Measurements from ENCODE around the gene CCP110. TPM values are rescaled to one million over a fixed set of nuclear protein-coding genes. Genes with fewer than 3 reads are reported as not detected.

CCP110 gene
- total and polyA plus RNA-seq, 2 of the 13 experiments (the other 11 are each of a cell fraction or from before 2014, with no cell fraction given) = 10.0 to 11.1 TPM

GRCh38 chr16:19479302-19479721 is 44.4 kb upstream of the CCP110 start (continued):
- TF ChIP-seq RERE (CRISPR knock-in tag; IDR thresholded peaks at IDR 0.05; ENCODE audit: low read depth) (peak; percentile 40; the same call in 1 of the 2 replicates), ZNF644 (CRISPR knock-in tag; IDR thresholded peaks at IDR 0.05; ENCODE audit: low read depth) (peak; percentile 41; the same call in 1 of the 2 replicates), NR2F6 (IDR thresholded peaks at IDR 0.05) (peak; percentile 71; the same call in 1 of the 2 replicates), NR2F6 (CRISPR knock-in tag; IDR thresholded peaks at IDR 0.05) (peak; percentile 63), MAZ (IDR thresholded peaks at IDR 0.05; ENCODE audit: borderline replicate concordance, low read depth, low read length) (no peak), MAZ (CRISPR knock-in tag; IDR thresholded peaks at IDR 0.05; ENCODE audit: low read depth) (no peak), FOXA1 (IDR thresholded peaks at IDR 0.05) (no peak), FOXA1 (CRISPR knock-in tag; IDR thresholded peaks at IDR 0.05) (peak; percentile 67), SAP130 (CRISPR knock-in tag; IDR thresholded peaks at IDR 0.05; ENCODE audit: low read depth) (peak; percentile 16; the same call in 1 of the 2 replicates), ARID4A (CRISPR knock-in tag; IDR thresholded peaks at IDR 0.05; ENCODE audit: borderline replicate concordance) (peak; percentile 41; the same call in 1 of the 2 replicates), SP5 (CRISPR knock-in tag; IDR thresholded peaks at IDR 0.05; ENCODE audit: borderline replicate concordance, low read depth) (peak; percentile 29; the same call in 1 of the 2 replicates)
- TF ChIP-seq, protein P1, sequence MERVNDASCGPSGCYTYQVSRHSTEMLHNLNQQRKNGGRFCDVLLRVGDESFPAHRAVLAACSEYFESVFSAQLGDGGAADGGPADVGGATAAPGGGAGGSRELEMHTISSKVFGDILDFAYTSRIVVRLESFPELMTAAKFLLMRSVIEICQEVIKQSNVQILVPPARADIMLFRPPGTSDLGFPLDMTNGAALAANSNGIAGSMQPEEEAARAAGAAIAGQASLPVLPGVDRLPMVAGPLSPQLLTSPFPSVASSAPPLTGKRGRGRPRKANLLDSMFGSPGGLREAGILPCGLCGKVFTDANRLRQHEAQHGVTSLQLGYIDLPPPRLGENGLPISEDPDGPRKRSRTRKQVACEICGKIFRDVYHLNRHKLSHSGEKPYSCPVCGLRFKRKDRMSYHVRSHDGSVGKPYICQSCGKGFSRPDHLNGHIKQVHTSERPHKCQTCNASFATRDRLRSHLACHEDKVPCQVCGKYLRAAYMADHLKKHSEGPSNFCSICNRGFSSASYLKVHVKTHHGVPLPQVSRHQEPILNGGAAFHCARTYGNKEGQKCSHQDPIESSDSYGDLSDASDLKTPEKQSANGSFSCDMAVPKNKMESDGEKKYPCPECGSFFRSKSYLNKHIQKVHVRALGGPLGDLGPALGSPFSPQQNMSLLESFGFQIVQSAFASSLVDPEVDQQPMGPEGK (CRISPR knock-in tag; IDR thresholded peaks at IDR 0.05) = peak; percentile 81
- TF ChIP-seq, protein P2, sequence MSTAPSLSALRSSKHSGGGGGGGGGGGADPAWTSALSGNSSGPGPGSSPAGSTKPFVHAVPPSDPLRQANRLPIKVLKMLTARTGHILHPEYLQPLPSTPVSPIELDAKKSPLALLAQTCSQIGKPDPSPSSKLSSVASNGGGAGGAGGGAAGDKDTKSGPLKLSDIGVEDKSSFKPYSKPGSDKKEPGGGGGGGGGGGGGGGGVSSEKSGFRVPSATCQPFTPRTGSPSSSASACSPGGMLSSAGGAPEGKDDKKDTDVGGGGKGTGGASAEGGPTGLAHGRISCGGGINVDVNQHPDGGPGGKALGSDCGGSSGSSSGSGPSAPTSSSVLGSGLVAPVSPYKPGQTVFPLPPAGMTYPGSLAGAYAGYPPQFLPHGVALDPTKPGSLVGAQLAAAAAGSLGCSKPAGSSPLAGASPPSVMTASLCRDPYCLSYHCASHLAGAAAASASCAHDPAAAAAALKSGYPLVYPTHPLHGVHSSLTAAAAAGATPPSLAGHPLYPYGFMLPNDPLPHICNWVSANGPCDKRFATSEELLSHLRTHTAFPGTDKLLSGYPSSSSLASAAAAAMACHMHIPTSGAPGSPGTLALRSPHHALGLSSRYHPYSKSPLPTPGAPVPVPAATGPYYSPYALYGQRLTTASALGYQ (CRISPR knock-in tag; IDR thresholded peaks at IDR 0.05) = peak; percentile 33; the same call in 1 of the 2 replicates
- TF ChIP-seq, protein P3, sequence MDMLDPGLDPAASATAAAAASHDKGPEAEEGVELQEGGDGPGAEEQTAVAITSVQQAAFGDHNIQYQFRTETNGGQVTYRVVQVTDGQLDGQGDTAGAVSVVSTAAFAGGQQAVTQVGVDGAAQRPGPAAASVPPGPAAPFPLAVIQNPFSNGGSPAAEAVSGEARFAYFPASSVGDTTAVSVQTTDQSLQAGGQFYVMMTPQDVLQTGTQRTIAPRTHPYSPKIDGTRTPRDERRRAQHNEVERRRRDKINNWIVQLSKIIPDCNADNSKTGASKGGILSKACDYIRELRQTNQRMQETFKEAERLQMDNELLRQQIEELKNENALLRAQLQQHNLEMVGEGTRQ (IDR thresholded peaks at IDR 0.05; ENCODE audit: low read depth, low read length) = no peak
- TF ChIP-seq, protein P3 (CRISPR knock-in tag; IDR thresholded peaks at IDR 0.05; ENCODE audit: borderline replicate concordance) = no peak
